T-helper 9 cell (primary cell): Measurements from ENCODE around the gene CDKN2AIP.
"Not testable (repeated sequence)": the region's sequence is repeated elsewhere in the genome, so short reads cannot be mapped to it uniquely, and the experiment has no call there.

Source experiments
- DNase-seq: peaks from one replicate; pipeline ENCODE4 v3.0.0-alpha.2; 2020

The CDKN2AIP gene

GRCh38 chr4:183413234-183414200 is 30.9 kb upstream of the CDKN2AIP start:
- DNase-seq: no peak

- DNase-seq: no peak
Measured at GRCh38 chr4:183416879-183417755, 27.3 kb upstream of the CDKN2AIP start.

GRCh38 chr4:183422962-183423631 is 21.3 kb upstream of the CDKN2AIP start:
- DNase-seq: no peak

GRCh38 chr4:183424109-183424744 is 20.2 kb upstream of the CDKN2AIP start:
- no peak for DNase-seq

GRCh38 chr4:183426507-183426906 is 17.9 kb upstream of the CDKN2AIP start:
- DNase-seq: no peak

GRCh38 chr4:183429489-183429888 is 14.9 kb upstream of the CDKN2AIP start:
- DNase-seq: no peak

- DNase-seq: no peak
Measured at GRCh38 chr4:183430317-183430993, 14.0 kb upstream of the CDKN2AIP start.

- no peak for DNase-seq
Measured at GRCh38 chr4:183430994-183431347, 13.5 kb upstream of the CDKN2AIP start.

GRCh38 chr4:183431614-183432013 is 12.8 kb upstream of the CDKN2AIP start:
- DNase-seq: no peak

- not testable (repeated sequence) for DNase-seq
Measured at GRCh38 chr4:183433183-183433582, 11.3 kb upstream of the CDKN2AIP start.

- no peak for DNase-seq
Measured at GRCh38 chr4:183434264-183434663, 10.2 kb upstream of the CDKN2AIP start.

GRCh38 chr4:183434666-183435190 is 9.7 kb upstream of the CDKN2AIP start:
- no peak for DNase-seq

- no peak for DNase-seq
Measured at GRCh38 chr4:183435803-183436202, 8.6 kb upstream of the CDKN2AIP start.

GRCh38 chr4:183436417-183436816 is 8.0 kb upstream of the CDKN2AIP start:
- no peak for DNase-seq

- DNase-seq: no peak
Measured at GRCh38 chr4:183437452-183437851, 7.0 kb upstream of the CDKN2AIP start.

GRCh38 chr4:183438458-183439113 is 5.8 kb upstream of the CDKN2AIP start:
- no peak for DNase-seq

GRCh38 chr4:183441276-183441675 is 3.2 kb upstream of the CDKN2AIP start:
- DNase-seq: no peak

- no peak for DNase-seq
Measured at GRCh38 chr4:183443655-183444213, 702 bp upstream of the CDKN2AIP start.

- no peak for DNase-seq
Measured at GRCh38 chr4:183445097-183445428, 627 bp downstream of the CDKN2AIP start.

GRCh38 chr4:183447646-183448045 is 3.2 kb downstream of the CDKN2AIP start:
- no peak for DNase-seq

- DNase-seq: no peak
Measured at GRCh38 chr4:183448436-183448835, 4.0 kb downstream of the CDKN2AIP start.
